Right lobe of liver (tissue), 6 donors: ENCODE results near the gene HDAC4. TPM values are rescaled to one million over a fixed set of nuclear protein-coding genes. Genes with fewer than 3 reads are reported as not detected.

Source experiments
- ATAC-seq, 4 donors: fragments of 200-7000 bp; cut with Tn5 transposase; one replicate each; pipeline ENCODE4 v1.9.1; 2020; ENCODE audit warnings: mild to moderate bottlenecking in 4 of 4, moderate library complexity in 4 of 4
- DNase-seq, 3 donors: peaks; one replicate each; pipeline ENCODE4 v3.0.0-alpha.2; 2020
- H3K27ac ChIP-seq, 3 donors: fragments of 200-600 bp; one replicate each; pipeline ENCODE4 v1.8.0; 2022
- H3K27me3 ChIP-seq, 2 donors: fragments of 200-600 bp; one replicate each; pipeline ENCODE4 v1.8.0; 2022
- H3K36me3 ChIP-seq, 4 donors: fragments of 200-600 bp; sonication (generic) in 1 of 4; one replicate each; pipeline versions ENCODE4 v1.5.1 to v1.8.0; 2017 to 2022; ENCODE audit warnings: control low read depth in 1 of 4
- H3K4me1 ChIP-seq, 4 donors: fragments of 200-600 bp; sonication (generic) in 1 of 4; one replicate each; pipeline versions ENCODE4 v1.5.1 to v1.8.0; 2017 to 2022; ENCODE audit warnings: control low read depth in 1 of 4
- H3K4me3 ChIP-seq, 3 donors: fragments of 200-600 bp; one replicate each; pipeline ENCODE4 v1.8.0; 2022
- H3K9me3 ChIP-seq, 4 donors: fragments of 200-600 bp; sonication (generic) in 1 of 4; one replicate each; pipeline versions ENCODE4 v1.5.1 to v1.8.0; 2017 to 2022; ENCODE audit warnings: control low read depth in 1 of 4
- CTCF ChIP-seq, 4 donors: fragments of 200-600 bp in 3 of 4; fragments of 450-650 bp in 1 of 4; IDR thresholded peaks; one replicate each; pipeline versions ENCODE4 v1.5.1 to v1.8.0; 2016 to 2022; ENCODE audit warnings: antibody characterized with exemption in 4 of 4, mild to moderate bottlenecking in 2 of 4
- POLR2A ChIP-seq: fragments of 450-650 bp; IDR thresholded peaks from one replicate; pipeline ENCODE4 v1.6.1; 2017; ENCODE audit warnings: antibody characterized with exemption, mild to moderate bottlenecking
- WGBS: methylation state at CpG from one replicate; pipeline ENCODE4 v1.1.6; 2018; ENCODE audit warnings: low coverage, low lambda C conversion rate; ENCODE audit not compliant: insufficient coverage; ENCODE audit errors: missing lambda C conversion rate; 5-methylcytosine and 5-hydroxymethylcytosine counted together
- intact Hi-C, 2 donors: fragments of 100-400 bp; cut with DNase I; formaldehyde crosslinking; loops; one replicate each; pipeline versions ENCODE4 v1.11.2 to v1.14.1; 2022
- total RNA-seq, 6 experiments: library from RNA; depleted of rRNA in 2 of 6; stranded (reverse); fragments of >200 nt in 2 of 6; fragmentation: NEBNext Ultra II Directional in 3 of 6; extraction: Animal tissue kit (Norgen Biotek cat#: 25700) in 3 of 6; gene quantifications; one replicate each; pipeline versions ENCODE4 v1.1.0 to v1.2.4, GENCODE V29; 2016 to 2023
- donor health status: DM: no; HTN: yes; CAD: no.
- donor health status: DM: no; HTN: no; CAD: no.
- donor health status: DM: no; HTN: no; CAD: no.
- donor health status: DM: no; HTN: yes; CAD: no.
- donor health status: DM: no; HTN: yes; CAD: no.

Gene HDAC4
- total RNA-seq, 6 experiments from 2014 or later, result 8.9 to 22.4 (median 14.7) TPM

- Histone ChIP-seq H3K4me1 (peaks cover 0 to 25% (median 7%) of the 10 kb centered on the region in 4 donors), H3K9me3 (no peaks in the 10 kb centered on the region), H3K4me3 (no peak overlapping the region), H3K27me3 (no peaks in the 10 kb centered on the region), H3K36me3 (no peaks in the 10 kb centered on the region), H3K27ac (peak overlapping the region in 1 of 3 donors; percentile 63)
- DNase-seq, result peak in 1 of 3 donors; percentile 28
- no peak for ATAC-seq
- TF ChIP-seq CTCF (IDR thresholded peaks at IDR 0.05), result no peak
- TF ChIP-seq POLR2A, result no peak
- 82% methylated on average over 3 of the region's 3 CpGs for WGBS
- intact Hi-C loops, result no loop called here
Measured at GRCh38 chr2:239268549-239268948, 132.3 kb downstream of the HDAC4 start.

- intact Hi-C loops, result no loop called here
- ATAC-seq, result peak; percentile 82 to 84 (median 84)
- TF ChIP-seq POLR2A (no peak), CTCF (IDR thresholded peaks at IDR 0.05) (no peak)
- 10% methylated on average over 6 of the region's 6 CpGs for WGBS
- Histone ChIP-seq H3K36me3 (no peaks in the 10 kb centered on the region), H3K9me3 (no peaks in the 10 kb centered on the region), H3K4me1 (peaks cover 0 to 25% (median 7%) of the 10 kb centered on the region in 4 donors), H3K27me3 (no peaks in the 10 kb centered on the region), H3K4me3 (no peak overlapping the region), H3K27ac (peak overlapping the region in 1 of 3 donors; percentile 63)
- DNase-seq, result peak; percentile 72 to 80 (median 80)
Measured at GRCh38 chr2:239268082-239268481, 132.7 kb downstream of the HDAC4 start.

- H3K27me3 ChIP-seq, result no peaks in the 10 kb centered on the region
- no peaks in the 10 kb centered on the region for H3K9me3 ChIP-seq
- 34% methylated on average over 11 of the region's 22 CpGs for WGBS
- H3K36me3 ChIP-seq, result no peaks in the 10 kb centered on the region
- H3K27ac ChIP-seq, result peak overlapping the region in 1 of 3 donors; percentile 63
- H3K4me3 ChIP-seq, result no peak overlapping the region
- intact Hi-C loops, result no loop called here
- peak; percentile 31 for TF ChIP-seq POLR2A
- peak in 1 of 4 donors; percentile 7 for TF ChIP-seq CTCF (IDR thresholded peaks at IDR 0.05)
- peaks cover 0 to 25% (median 7%) of the 10 kb centered on the region in 4 donors for H3K4me1 ChIP-seq
- ATAC-seq, result peak; percentile 54 to 79 (median 61)
- DNase-seq, result peak in 2 of 3 donors; percentile 65 to 78
Measured at GRCh38 chr2:239267288-239267951, 133.4 kb downstream of the HDAC4 start.

- H3K36me3 ChIP-seq, result no peaks in the 10 kb centered on the region
- no peaks in the 10 kb centered on the region for H3K27me3 ChIP-seq
- peaks cover 0 to 25% (median 7%) of the 10 kb centered on the region in 4 donors for H3K4me1 ChIP-seq
- ATAC-seq (no peak), DNase-seq (peak in 1 of 3 donors; percentile 53)
- 40% methylated on average over 1 of the region's 10 CpGs for WGBS
- intact Hi-C loops, result no loop called here
- H3K27ac ChIP-seq, result peak overlapping the region in 1 of 3 donors; percentile 63
- TF ChIP-seq CTCF (IDR thresholded peaks at IDR 0.05), result no peak
- TF ChIP-seq POLR2A, result no peak
- no peak overlapping the region for H3K4me3 ChIP-seq
- no peaks in the 10 kb centered on the region for H3K9me3 ChIP-seq
Measured at GRCh38 chr2:239266779-239267287, 134.0 kb downstream of the HDAC4 start.
